HEK293T (cell line): ENCODE results near the gene TMUB1.

ENCODE experiments used
- ARNT ChIP-seq: fragments of 450-650 bp; IDR thresholded peaks from 2 replicates; pipeline ENCODE4 v1.6.1; 2017; ENCODE audit warnings: mild to moderate bottlenecking
- ZNF384 ChIP-seq: fragments of 450-650 bp; IDR thresholded peaks from 2 replicates; pipeline ENCODE4 v1.6.1; 2016

- TF ChIP-seq ARNT (no peak), ZNF384 (no peak)
These were observed 29.5 kb downstream of the TMUB1 start for GRCh38 chr7:151053751-151054150.
